ENCODE data around the gene GNAT1. TPM values are rescaled to one million over a fixed set of nuclear protein-coding genes. Genes with fewer than 3 reads are reported as not detected.

The GNAT1 gene
- total RNA-seq, 1 experiment from 2014 or later, result not detected

GRCh38 chr3:50205413-50206276, 14.2 kb downstream of the GNAT1 start:
- Histone ChIP-seq H3K79me2 (ENCODE audit: insufficient read depth, low read length) (no peaks in the 10 kb centered on the region), H3K9me3 (ENCODE audit: control insufficient read depth, low read depth, low read length) (no peaks in the 10 kb centered on the region), H3K4ac (ENCODE audit: low read depth, low read length) (no peak overlapping the region), H3T11ph (ENCODE audit: low read length) (no peak overlapping the region), H2BK5ac (ENCODE audit: insufficient read length, low read length) (no peak overlapping the region), H3K27me3 (ENCODE audit: insufficient read depth, low read length) (peaks cover 7% of the 10 kb centered on the region; the same call in 1 of the 2 replicates), H3K14ac (ENCODE audit: insufficient read depth, low read length) (no peak overlapping the region), H2BK15ac (ENCODE audit: low read depth, low read length) (no peak overlapping the region), H3K23me2 (ENCODE audit: insufficient read length, low read depth, low read length, poor library complexity, severe bottlenecking) (peaks cover 7% of the 10 kb centered on the region), H4K8ac (replicated peaks; ENCODE audit: insufficient read length, low read depth, low read length) (no peak overlapping the region), H2AFZ (ENCODE audit: low read length) (no peak overlapping the region), H2BK120ac (ENCODE audit: low read depth, low read length, poor library complexity, severe bottlenecking) (no peak overlapping the region), H2BK20ac (ENCODE audit: low read depth, low read length, poor library complexity, severe bottlenecking) (no peak overlapping the region), H3K4me2 (ENCODE audit: insufficient read depth, insufficient read length, low read length) (peak overlapping the region; percentile 54), H3K23ac (ENCODE audit: insufficient read length, low read depth, low read length) (no peak overlapping the region), H3K18ac (ENCODE audit: insufficient read length, low read depth, low read length) (no peak overlapping the region), H4K5ac (ENCODE audit: insufficient read length, low read depth, low read length) (no peak overlapping the region), H4K91ac (ENCODE audit: insufficient read length, low read depth, low read length) (no peak overlapping the region), H2AK5ac (ENCODE audit: insufficient read length, low read length) (no peak overlapping the region), H3K79me1 (ENCODE audit: insufficient read depth, low read depth, low read length, poor library complexity, severe bottlenecking) (no peaks in the 10 kb centered on the region), H3K56ac (ENCODE audit: insufficient read length, low read depth, low read length) (no peak overlapping the region), H4K20me1 (ENCODE audit: control insufficient read depth, insufficient read depth, insufficient read length) (no peaks in the 10 kb centered on the region), H3K4me1 (ENCODE audit: insufficient read depth, low read length) (no peaks in the 10 kb centered on the region), H2BK12ac (ENCODE audit: insufficient read length, low read depth, low read length) (no peak overlapping the region), H3K27ac (ENCODE audit: insufficient read length, low read depth, low read length) (no peak overlapping the region), H3K9ac (ENCODE audit: extremely low read depth, insufficient read length, low read length) (no peak overlapping the region)
- Mint-ChIP-seq H3K27me3 (ENCODE audit: low read depth) (peaks cover 63% of the 10 kb centered on the region), H3K4me1 (peaks cover 31 to 37% of the 10 kb centered on the region in 2 experiments), H3K27ac (no peak overlapping the region), H3K9me3 (no peaks in the 10 kb centered on the region; a peak in 1 of 5 replicates), H3K36me3 (ENCODE audit: insufficient read depth in 1 of 3, low read depth in 3 of 3) (no peaks in the 10 kb centered on the region), H3K4me3 (peak overlapping the region; percentile 57 to 74)
- DNase-seq, result peak; percentile 86
- WGBS (ENCODE audit: extremely low coverage, insufficient read length, low lambda C conversion rate), result no CpG with 5 or more reads among the region's 67 CpGs
- TF ChIP-seq CTCF (conservative IDR thresholded peaks at IDR 0.05), result no peak
